Activated CD4-positive, alpha-beta T cell treated with anti-CD3 and anti-CD28 coated beads for 36 hours (primary cell): ENCODE measurements around the gene HSPA1L. TPM values are rescaled to one million over a fixed set of nuclear protein-coding genes. Genes with fewer than 3 reads are reported as not detected.
"Not testable (repeated sequence)": the region's sequence is repeated elsewhere in the genome, so short reads cannot be mapped to it uniquely, and the experiment has no call there.

ENCODE experiments used
- ATAC-seq: fragments of 200-7000 bp; cut with Tn5 transposase; one replicate; pipeline ENCODE4 v1.10.0; 2021; ENCODE audit warnings: mild to moderate bottlenecking, moderate library complexity
- CTCF ChIA-PET: fragments of 350-600 bp; sonication (Branson Sonifier 250); formaldehyde crosslinking; loops from one replicate; lab custom pipeline; 2021; ENCODE audit warnings: antibody characterized with exemption; lab: Charles Lee
- POLR2A ChIA-PET: fragments of 350-600 bp; sonication (Branson Sonifier 250); formaldehyde crosslinking; loops from one replicate; lab custom pipeline; 2021; ENCODE audit warnings: antibody characterized with exemption, inconsistent platforms; lab: Charles Lee
- DNase-seq: peaks from one replicate; pipeline ENCODE4 v3.0.0-alpha.2; 2020
- H3K27ac Mint-ChIP-seq: one replicate; pipeline ENCODE4 v1.8.0; 2021; ENCODE audit warnings: mixed read lengths
- H3K27me3 Mint-ChIP-seq: one replicate; pipeline ENCODE4 v1.8.0; 2021; ENCODE audit warnings: mixed read lengths
- H3K36me3 Mint-ChIP-seq: one replicate; pipeline ENCODE4 v1.8.0; 2021; ENCODE audit warnings: low read depth, mixed read lengths
- H3K4me1 Mint-ChIP-seq: one replicate; pipeline ENCODE4 v1.8.0; 2021; ENCODE audit warnings: mixed read lengths
- H3K4me3 Mint-ChIP-seq: one replicate; pipeline ENCODE4 v1.8.0; 2021; ENCODE audit warnings: mild to moderate bottlenecking, moderate library complexity, mixed read lengths
- H3K9me3 Mint-ChIP-seq: one replicate; pipeline ENCODE4 v1.8.0; 2021; ENCODE audit warnings: low read depth, mixed read lengths
- intact Hi-C, 2 experiments: fragments of 100-400 bp; cut with DNase I in 1 of 2; cut with micrococcal nuclease in 1 of 2; formaldehyde crosslinking; loops; one replicate each; pipeline versions ENCODE4 v1.14.2 to v1.15.1; 2022 to 2024; cut with DNase I, micrococcal nuclease
- total RNA-seq, 2 experiments: library from RNA; stranded (reverse); gene quantifications; one replicate each; pipeline ENCODE4 v1.2.3, GENCODE V29; 2021

The HSPA1L gene
- total RNA-seq, 2 experiments from 2014 or later = 1.9 to 2.2 TPM

DNA sequence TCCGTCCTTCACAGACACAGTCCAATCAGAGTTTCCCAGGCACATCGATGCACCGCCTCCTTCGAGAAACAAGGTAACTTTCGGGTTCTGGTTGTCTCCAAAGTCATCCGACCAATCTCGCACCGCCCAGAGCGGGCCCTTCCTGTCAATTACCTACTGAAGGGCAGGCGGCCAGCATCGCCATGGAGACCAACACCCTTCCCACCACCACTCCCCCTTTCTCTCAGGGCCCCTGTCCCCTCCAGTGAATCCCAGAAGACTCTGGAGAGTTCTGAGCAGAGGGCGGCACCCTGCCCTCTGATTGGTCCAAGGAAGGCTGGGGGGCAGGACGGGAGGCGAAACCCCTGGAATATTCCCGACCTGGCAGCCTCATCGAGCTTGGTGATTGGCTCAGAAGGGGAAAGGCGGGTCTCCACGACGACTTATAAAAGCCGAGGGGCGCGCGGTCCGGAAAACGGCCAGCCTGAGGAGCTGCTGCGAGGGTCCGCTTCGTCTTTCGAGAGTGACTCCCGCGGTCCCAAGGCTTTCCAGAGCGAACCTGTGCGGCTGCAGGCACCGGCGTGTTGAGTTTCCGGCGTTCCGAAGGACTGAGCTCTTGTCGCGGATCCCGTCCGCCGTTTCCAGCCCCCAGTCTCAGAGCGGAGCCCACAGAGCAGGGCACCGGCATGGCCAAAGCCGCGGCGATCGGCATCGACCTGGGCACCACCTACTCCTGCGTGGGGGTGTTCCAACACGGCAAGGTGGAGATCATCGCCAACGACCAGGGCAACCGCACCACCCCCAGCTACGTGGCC is 12.4 kb upstream of the HSPA1L start, which contains the start of gene HSPA1B:
HSPA1B (plus strand) TSS at position 453 of the 794 bp plus-strand sequence; CDS start at position 666, 213 bp downstream.
- peak; percentile 97 for DNase-seq
- H3K4me1 Mint-ChIP-seq = peaks cover 43% of the 10 kb centered on the region
- H3K36me3 Mint-ChIP-seq = peaks cover 17% of the 10 kb centered on the region
- POLR2A ChIA-PET = interaction anchor here (0.8 to 1.9 kb wide), 10 partner anchors 9 to 286 kb away, joined by 3 to 20 read pairs (median 4); partner anchors contain the start of genes BAG6, DDX39B, LSM2 and NEU1
- CTCF ChIA-PET = interaction anchor here (0.6 to 1.4 kb wide), 11 partner anchors 12 to 178 kb away, joined by 3 to 5 read pairs (median 4); partner anchors contain the start of genes ABHD16A, GPANK1 and NEU1
- no peaks in the 10 kb centered on the region for H3K9me3 Mint-ChIP-seq
- intact Hi-C loops = loop anchor here (1.0 to 2.0 kb wide), 11 partner anchors 15 to 367 kb away; partner anchors contain the start of genes DDAH2 (in 2 of the 2), ABHD16A (in 1 of the 2), BAG6 (in 1 of the 2) and CLIC1 (in 1 of the 2)
- H3K27ac Mint-ChIP-seq = peak within 1 kb of the TSS; percentile 92
- H3K4me3 Mint-ChIP-seq = peak within 1 kb of the TSS; percentile 77
- no peaks in the 10 kb centered on the region for H3K27me3 Mint-ChIP-seq
- ATAC-seq = peak; percentile 83

DNA sequence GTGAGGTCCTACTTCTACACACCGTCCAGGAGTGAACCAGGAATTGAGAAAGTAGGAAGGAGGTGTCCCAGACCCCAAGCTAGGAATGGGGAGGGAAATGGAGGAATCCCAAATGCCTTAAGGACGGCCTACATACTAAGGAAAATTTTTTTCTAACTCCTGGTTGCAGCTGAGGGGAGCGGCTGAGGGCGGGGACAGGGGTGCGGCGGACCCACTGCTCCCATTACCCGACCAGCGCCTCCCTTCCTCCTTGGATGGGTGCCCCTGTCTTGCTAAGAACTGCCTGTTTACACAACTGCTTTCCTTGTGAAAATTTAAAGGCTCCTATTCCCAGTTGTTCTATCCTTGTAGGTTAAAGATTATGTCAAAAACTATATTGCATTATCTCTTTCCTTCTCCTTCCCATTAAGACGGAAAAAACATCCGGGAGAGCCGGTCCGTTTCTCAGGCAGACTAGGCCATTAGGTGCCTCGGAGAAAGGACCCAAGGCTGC is 11.8 kb upstream of the HSPA1L start:
- H3K27ac Mint-ChIP-seq = peak overlapping the region; percentile 92
- H3K36me3 Mint-ChIP-seq = peaks cover 17% of the 10 kb centered on the region
- DNase-seq (peak; percentile 61), ATAC-seq (peak; percentile 10)
- ChIA-PET CTCF (interaction anchor here (0.6 to 1.4 kb wide), 13 partner anchors 12 to 162 kb away, joined by 3 to 5 read pairs (median 3); partner anchors contain the start of genes ABHD16A, GPANK1, LSM2 and NEU1), POLR2A (interaction anchor here (0.8 to 1.9 kb wide), 11 partner anchors 10 to 285 kb away, joined by 3 to 20 read pairs (median 4); partner anchors contain the start of genes BAG6, DDX39B, LSM2 and LY6G5C)
- peak overlapping the region; percentile 77 for H3K4me3 Mint-ChIP-seq
- no peaks in the 10 kb centered on the region for H3K9me3 Mint-ChIP-seq
- intact Hi-C loops = loop anchor here (1.0 to 2.0 kb wide), 11 partner anchors 14 to 368 kb away; partner anchors contain the start of genes DDAH2 (in 2 of the 2), ABHD16A (in 1 of the 2), BAG6 (in 1 of the 2) and CLIC1 (in 1 of the 2)
- H3K4me1 Mint-ChIP-seq = peaks cover 46% of the 10 kb centered on the region
- no peaks in the 10 kb centered on the region for H3K27me3 Mint-ChIP-seq

DNA sequence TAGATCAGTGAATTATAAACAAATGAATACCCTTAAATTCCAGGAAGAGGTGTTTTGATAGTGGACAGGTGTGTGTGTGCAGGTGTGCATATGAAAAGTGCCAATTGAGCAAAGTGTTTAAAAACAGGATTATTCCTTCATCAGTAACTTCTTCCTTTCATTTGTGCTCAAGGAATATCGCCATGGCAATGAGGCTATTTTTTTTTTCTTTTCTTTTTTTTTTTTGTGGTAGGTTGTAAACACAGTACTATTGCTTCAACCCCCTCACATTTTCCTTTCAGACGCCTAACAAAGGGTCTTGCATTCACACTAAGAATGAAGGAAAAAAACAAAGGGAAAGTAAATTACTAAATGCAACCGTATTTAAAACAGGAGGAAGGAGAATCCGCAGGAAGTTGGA is 10.5 kb upstream of the HSPA1L start:
- intact Hi-C loops = no loop called here
- ChIA-PET CTCF (interaction anchor here (1.0 to 1.4 kb wide), 3 partner anchors 19 to 56 kb away, joined by 3 to 5 read pairs (median 4); partner anchors contain the start of genes LSM2 and VARS1), POLR2A (interaction anchor here (0.8 to 1.0 kb wide), 2 partner anchors 145 to 160 kb away, joined by 3 to 4 read pairs; partner anchors contain the start of genes GPANK1 and LY6G5C)
- Mint-ChIP-seq H3K9me3 (no peaks in the 10 kb centered on the region), H3K4me1 (peaks cover 48% of the 10 kb centered on the region), H3K36me3 (peaks cover 8% of the 10 kb centered on the region), H3K4me3 (peak overlapping the region; percentile 77), H3K27ac (peak overlapping the region; percentile 52), H3K27me3 (no peaks in the 10 kb centered on the region)
- ATAC-seq (no peak), DNase-seq (no peak)

DNA sequence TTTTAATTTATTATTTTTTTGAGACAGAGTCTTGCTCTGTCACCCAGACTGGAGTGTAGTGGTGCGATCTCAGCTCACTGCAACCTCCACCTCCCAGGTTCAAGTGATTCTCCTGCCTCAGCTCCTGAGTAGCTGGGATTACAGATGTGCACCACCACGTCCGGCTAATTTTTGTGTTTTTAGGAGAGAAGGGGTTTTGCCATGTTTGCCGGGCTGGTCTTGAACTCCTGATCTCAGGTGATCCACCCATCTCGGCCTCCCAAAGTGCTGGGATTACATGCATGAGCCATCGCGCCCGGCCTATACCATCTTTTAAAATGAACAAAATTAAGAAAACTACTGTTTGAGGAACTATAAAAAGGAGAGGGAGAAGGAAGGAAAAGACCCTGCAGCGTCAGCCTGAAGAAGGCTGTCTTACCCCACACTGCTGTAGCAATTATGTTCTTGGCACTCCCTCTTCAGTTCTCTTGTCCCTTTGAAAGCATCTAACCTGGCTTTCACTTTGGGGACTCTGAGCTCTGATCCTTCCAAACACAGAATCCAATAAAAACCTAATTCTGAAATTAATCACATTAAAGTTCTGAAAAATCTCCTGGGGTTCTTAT is 8.6 kb upstream of the HSPA1L start:
- not testable (repeated sequence) for DNase-seq, H3K9me3 Mint-ChIP-seq, H3K36me3 Mint-ChIP-seq, H3K27me3 Mint-ChIP-seq, ATAC-seq
- intact Hi-C loops = loop anchor here (5.0 kb wide), 2 partner anchors 156 to 246 kb away; partner anchors contain the start of genes CSNK2B (in 1 of the 2), LY6G5B (in 1 of the 2) and TNF (in 1 of the 2)
- POLR2A ChIA-PET = interaction anchor here (0.9 kb wide), 1 partner anchor 81 kb away, joined by 3 read pairs; no protein-coding TSS in a partner anchor
- Mint-ChIP-seq H3K4me3 (peak overlapping the region; percentile 16), H3K4me1 (peaks cover 55% of the 10 kb centered on the region), H3K27ac (peak overlapping the region; percentile 21)
- CTCF ChIA-PET = interaction anchor here (0.7 to 2.8 kb wide), 5 partner anchors 8 to 243 kb away, joined by 3 to 12 read pairs (median 4); partner anchors contain the start of genes BAG6, HSPA1A, HSPA1L and LSM2

DNA sequence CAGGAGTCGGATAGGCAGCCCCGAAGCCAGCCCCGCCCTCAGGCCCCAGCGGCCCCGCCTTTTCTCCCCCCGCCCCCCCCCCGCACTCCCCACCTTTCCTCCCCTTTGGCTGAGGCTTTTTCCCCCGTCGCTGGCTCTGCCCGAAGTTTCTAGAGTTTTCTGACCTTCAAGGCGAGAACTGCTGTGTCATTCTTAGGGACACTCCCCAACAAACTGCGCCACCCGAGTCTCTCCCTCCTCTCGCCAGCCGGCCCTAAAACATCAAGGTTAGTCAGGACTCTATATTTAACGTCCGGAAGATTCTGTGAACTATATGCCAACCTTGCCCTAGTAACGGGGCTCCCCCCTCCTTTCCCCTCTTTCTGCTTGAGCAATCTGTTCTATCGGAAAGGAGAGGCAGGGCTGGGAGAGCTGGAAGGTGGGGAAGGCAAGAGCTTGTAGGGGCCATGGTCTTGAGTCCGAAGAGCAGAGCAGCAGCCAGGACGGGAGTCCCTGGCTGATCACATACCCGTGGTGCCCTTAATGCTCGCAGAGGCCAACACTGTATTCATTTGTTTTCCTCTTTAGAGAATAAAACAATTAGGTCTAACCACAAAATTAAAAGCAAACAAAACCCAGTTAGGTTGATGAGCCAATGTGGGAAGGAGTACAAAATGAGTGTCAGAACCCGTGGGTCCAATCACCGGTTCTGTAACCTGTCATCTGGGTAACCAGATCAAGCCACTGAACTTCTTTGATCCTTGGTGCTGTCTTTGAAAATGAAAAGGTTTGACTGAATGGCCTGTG is 7.1 kb upstream of the HSPA1L start:
- DNase-seq (peak; percentile 79), ATAC-seq (peak; percentile 54)
- Mint-ChIP-seq H3K36me3 (peaks cover 3% of the 10 kb centered on the region), H3K4me1 (peaks cover 67% of the 10 kb centered on the region), H3K9me3 (no peaks in the 10 kb centered on the region), H3K4me3 (peak overlapping the region; percentile 89), H3K27me3 (no peaks in the 10 kb centered on the region), H3K27ac (peak overlapping the region; percentile 97)
- intact Hi-C loops = loop anchor here (5.0 kb wide), 2 partner anchors 155 to 245 kb away; partner anchors contain the start of genes CSNK2B (in 1 of the 2), LY6G5B (in 1 of the 2) and TNF (in 1 of the 2)
- POLR2A ChIA-PET = interaction anchor here (0.7 to 1.3 kb wide), 4 partner anchors 9 to 640 kb away, joined by 3 read pairs; no protein-coding TSS in a partner anchor
- CTCF ChIA-PET = interaction anchor here (0.5 to 2.8 kb wide), 6 partner anchors 9 to 170 kb away, joined by 3 to 12 read pairs (median 4); partner anchors contain the start of genes BAG6 and LSM2

DNA sequence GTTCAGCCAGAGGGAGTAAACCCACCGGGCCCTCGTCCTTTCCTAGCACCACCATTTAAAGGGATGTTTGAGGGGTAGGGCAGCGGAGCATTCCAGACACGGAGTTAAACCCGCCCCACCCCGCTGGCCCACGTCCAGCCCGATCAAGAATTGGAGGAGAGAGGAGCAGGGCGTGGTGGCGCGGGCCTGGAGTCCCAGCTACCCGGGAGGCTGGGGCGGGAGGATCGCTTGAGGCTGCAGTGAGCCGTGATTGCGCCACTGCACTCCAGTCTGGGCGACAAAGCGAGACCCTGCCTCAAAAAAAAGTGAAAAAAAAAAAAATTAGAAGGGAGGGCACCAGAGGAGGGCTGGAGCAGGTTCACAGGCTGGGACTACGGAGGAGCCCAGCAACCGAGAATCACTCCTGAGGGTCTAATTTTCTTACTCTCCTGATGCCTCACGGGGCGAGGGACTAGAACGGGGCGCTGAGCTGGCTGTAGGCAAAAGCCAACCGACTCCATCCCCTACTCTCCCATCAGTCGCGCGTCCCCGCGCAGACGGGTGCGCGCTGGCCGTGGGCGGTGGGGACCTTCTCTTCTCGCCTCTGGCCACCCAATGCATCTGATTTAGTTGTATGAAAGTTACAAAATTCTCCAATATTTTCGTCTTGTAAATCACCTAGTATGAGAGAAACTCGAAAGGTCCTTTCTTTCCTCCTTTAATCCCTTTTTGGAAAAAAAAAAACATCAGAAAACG is 6.4 kb upstream of the HSPA1L start:
- H3K9me3 Mint-ChIP-seq = no peaks in the 10 kb centered on the region
- H3K36me3 Mint-ChIP-seq = peaks cover 3% of the 10 kb centered on the region
- peak overlapping the region; percentile 89 for H3K4me3 Mint-ChIP-seq
- ChIA-PET CTCF (interaction anchor here (0.6 to 2.8 kb wide), 5 partner anchors 8 to 92 kb away, joined by 3 to 12 read pairs (median 9); partner anchors contain the start of gene LSM2), POLR2A (interaction anchor here (1.3 kb wide), 1 partner anchor 9 kb away, joined by 3 read pairs; no protein-coding TSS in a partner anchor)
- no peaks in the 10 kb centered on the region for H3K27me3 Mint-ChIP-seq
- peak overlapping the region; percentile 97 for H3K27ac Mint-ChIP-seq
- ATAC-seq (peak; percentile 33), DNase-seq (peak; percentile 85)
- intact Hi-C loops = loop anchor here (5.0 kb wide), 2 partner anchors 154 to 244 kb away; partner anchors contain the start of genes CSNK2B (in 1 of the 2), LY6G5B (in 1 of the 2) and TNF (in 1 of the 2)
- H3K4me1 Mint-ChIP-seq = peaks cover 60% of the 10 kb centered on the region

DNA sequence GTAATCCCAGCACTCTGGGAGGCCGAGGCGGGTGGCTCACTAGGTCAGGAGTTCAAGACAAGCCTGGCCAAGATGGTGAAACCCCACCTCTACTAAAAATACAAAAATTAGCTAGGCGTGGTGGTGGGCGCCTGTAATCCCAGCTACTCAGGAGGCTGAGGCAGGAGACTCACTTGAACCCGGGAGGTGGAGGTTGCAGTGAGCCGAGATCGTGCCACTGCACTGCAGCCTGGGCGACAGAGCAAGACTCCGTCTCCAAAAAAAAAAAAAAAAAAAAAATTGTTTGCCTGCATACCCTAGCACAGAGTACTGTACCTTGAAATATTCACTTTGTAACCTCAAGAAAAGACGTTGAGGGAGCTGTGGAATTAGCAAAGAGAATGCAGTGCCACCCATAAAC is 5.3 kb upstream of the HSPA1L start:
- CTCF ChIA-PET = interaction anchor here (0.5 to 2.4 kb wide), 6 partner anchors 8 to 271 kb away, joined by 3 to 9 read pairs (median 4); partner anchors contain the start of gene LSM2
- H3K27ac Mint-ChIP-seq = peak overlapping the region; percentile 97
- ATAC-seq, H3K27me3 Mint-ChIP-seq, H3K9me3 Mint-ChIP-seq, DNase-seq, POLR2A ChIA-PET, H3K36me3 Mint-ChIP-seq: not testable (repeated sequence)
- peaks cover 51% of the 10 kb centered on the region for H3K4me1 Mint-ChIP-seq
- intact Hi-C loops = loop anchor here (5.0 kb wide), 2 partner anchors 153 to 243 kb away; partner anchors contain the start of genes CSNK2B (in 1 of the 2), LY6G5B (in 1 of the 2) and TNF (in 1 of the 2)
- H3K4me3 Mint-ChIP-seq = peak overlapping the region; percentile 89

DNA sequence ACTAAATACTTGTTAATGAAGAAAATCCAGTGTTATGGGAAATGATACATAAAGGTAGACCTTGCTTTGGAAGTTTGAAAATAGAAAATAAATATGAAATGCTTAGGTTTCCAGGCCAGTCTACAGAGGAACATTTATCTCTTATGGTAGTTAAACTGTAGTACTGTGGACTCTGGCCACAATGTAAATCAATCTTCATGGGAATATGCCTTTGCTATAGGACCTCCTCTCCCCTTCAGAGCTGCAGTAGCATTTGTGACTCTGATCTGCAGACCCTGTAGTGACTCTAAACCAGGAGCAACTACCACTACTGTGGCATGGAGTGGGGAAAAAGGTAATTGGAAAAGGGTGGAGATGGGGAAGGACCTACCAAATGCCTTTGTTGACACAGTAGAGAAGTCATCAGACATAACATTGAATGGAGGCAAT is 4.8 kb upstream of the HSPA1L start:
- intact Hi-C loops = loop anchor here (5.0 kb wide), 2 partner anchors 153 to 243 kb away; partner anchors contain the start of genes CSNK2B (in 1 of the 2), LY6G5B (in 1 of the 2) and TNF (in 1 of the 2)
- DNase-seq = no peak
- ATAC-seq = no peak
- Mint-ChIP-seq H3K4me1 (peaks cover 46% of the 10 kb centered on the region), H3K4me3 (peak overlapping the region; percentile 13), H3K27ac (peak overlapping the region; percentile 2), H3K9me3 (no peaks in the 10 kb centered on the region), H3K27me3 (no peaks in the 10 kb centered on the region), H3K36me3 (peaks cover 5% of the 10 kb centered on the region)
- POLR2A ChIA-PET = interaction anchor here (0.6 kb wide), 1 partner anchor 81 kb away, joined by 10 read pairs; no protein-coding TSS in a partner anchor
- CTCF ChIA-PET = interaction anchor here (0.6 to 2.4 kb wide), 5 partner anchors 8 to 235 kb away, joined by 3 to 9 read pairs (median 4); partner anchors contain the start of gene LSM2
